NCI-H226 (cell line): ENCODE data around the gene CYP2B6.
"Not testable (repeated sequence)": the region's sequence is repeated elsewhere in the genome, so short reads cannot be mapped to it uniquely, and the experiment has no call there.

Experiments
- DNase-seq: peaks from one replicate; pipeline ENCODE4 v3.0.0-alpha.2; 2015

CYP2B6 gene

DNA sequence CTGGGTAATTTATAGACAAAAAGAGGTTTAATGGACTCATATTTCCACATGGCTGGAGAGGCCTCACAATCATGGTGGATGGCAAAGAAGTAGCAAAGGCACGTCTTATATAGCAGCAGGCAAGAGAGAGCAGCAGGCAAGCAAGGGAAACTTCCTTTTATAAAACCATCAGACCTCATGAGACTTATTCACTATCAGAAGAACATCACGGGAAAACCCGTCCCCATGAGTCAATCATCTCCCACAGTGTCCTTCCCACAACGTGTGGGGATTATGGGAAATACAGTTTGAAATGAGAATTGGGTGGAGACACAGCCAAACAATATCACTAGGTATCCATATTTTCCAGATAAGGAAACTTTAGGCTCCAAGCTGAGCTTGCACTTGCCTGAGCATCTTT, 9.5 kb upstream of the CYP2B6 start:
- no peak for DNase-seq

GRCh38 chr19:40982594-40983101, 8.4 kb upstream of the CYP2B6 start:
- DNase-seq: peak; percentile 46

DNA sequence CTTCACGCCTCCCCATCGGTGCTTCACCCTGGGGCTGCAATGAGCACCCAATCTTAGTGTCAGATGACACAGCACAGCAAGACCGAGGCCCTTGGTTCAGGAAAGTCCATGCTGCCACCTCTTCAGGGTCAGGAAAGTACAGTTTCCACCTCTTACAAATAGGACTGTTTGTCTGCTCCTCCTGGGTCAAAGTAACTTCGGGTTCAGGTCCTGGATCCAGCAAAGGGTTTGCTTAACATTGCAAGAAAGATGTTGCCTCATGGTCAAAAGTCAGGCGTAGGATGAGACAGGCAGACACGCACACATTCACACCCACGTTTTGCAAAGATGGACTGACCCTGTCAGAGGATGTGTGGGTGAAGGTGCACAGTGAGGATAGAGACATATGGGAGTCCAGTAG, 1.6 kb upstream of the CYP2B6 start:
- no peak for DNase-seq

DNA sequence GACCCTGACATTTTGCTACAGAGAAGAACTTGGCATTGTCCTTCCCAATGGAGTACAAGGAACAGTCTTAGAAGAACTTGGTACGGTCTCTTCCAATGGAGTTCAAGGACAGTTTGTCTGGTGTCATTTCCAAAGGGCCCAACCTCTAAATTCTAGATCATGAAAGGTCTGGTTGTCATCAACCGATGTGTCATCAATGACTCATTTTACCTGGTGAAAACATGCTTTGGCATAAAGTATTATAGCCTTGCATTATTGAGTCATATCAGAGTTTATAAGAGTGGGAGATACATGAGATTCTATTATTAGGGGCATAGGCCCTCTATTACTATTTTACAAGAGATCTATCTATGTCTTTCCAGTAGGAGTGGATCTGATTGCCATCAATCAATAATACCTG, 4.3 kb downstream of the CYP2B6 start:
- DNase-seq: no peak

- DNase-seq: not testable (repeated sequence)
These were observed 7.9 kb downstream of the CYP2B6 start for GRCh38 chr19:40999018-40999417.

- DNase-seq: peak; percentile 40
These were observed 9.2 kb downstream of the CYP2B6 start for GRCh38 chr19:41000310-41000737.

GRCh38 chr19:41001243-41001971, 10.3 kb downstream of the CYP2B6 start:
- no peak for DNase-seq

DNA sequence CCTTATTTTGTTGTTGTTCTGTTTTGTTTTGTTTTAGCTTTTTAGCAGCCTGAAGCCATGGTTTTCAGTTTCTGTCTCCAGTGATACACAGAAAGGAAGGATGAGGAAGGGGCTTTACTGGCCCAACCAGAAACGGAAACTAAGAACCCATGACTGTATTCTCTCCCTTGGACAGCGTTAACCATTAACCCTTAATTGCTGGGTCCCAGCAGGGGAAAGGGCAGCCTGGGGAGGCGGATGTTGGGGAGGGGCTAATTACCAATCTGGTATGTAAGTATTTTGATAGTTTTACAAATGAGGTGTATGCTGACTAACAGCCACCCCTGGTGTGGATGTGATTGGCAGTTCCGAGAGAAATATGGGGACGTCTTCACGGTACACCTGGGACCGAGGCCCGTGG, 12.6 kb downstream of the CYP2B6 start:
- not testable (repeated sequence) for DNase-seq

DNA sequence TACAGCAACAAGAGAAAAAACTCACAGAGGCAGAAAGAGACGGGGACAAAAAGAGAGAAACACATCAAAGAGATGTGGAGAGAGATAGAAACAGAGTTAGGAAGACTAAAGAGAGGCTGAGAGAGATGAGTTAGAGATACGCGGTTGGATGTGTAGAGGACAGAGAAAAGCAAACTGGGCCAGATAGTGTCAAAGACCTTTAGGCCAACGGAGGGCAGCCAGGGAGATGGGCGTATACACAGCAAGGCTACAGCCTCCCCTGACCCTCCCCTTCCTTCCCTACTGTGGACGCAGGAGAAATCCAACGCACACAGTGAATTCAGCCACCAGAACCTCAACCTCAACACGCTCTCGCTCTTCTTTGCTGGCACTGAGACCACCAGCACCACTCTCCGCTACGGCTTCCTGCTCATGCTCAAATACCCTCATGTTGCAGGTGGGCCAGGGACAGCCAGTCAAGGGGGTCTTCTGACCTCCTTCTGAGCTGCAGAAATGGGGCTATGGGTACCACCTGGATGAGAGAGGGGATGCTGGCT, 18.7 kb downstream of the CYP2B6 start:
- DNase-seq: no peak

DNA sequence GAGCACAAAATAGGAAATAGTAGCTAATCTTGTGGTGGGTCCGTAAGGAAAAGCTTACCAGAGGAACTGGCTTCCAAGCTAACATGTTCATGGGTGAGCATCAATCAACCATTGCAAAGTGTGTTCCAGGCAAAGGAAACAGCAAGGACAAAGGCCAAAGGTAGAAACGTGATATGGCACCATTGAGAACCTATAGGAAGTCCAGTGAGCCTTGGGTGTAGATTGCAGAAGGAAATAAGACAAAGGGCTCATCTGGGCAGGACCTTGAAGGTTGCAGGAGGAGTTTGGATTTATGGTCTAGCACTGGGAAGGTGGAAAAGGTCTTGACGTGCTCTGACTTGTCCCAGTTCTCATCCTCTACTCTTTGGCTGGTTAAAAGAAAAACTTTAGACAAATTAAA, 22.3 kb downstream of the CYP2B6 start:
- DNase-seq: no peak

DNA sequence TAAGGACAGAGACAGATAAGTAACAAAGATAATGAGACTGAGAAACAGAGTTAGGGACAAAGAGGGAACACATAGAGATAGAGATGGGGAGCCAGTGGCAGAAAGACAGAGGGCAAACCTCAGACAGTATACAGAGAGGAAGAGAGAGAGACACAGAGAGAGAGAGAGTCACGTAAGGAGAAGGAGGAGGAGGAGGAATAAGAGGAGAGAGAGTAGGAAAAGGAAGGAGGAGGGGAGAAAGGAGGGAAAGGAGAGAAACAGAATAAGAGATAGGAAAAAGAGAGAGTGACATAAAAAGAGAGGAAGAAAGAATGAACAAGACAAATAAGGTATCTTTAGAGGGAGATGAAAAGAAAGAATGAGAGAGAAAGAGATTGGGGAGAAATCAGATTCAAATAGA, 23.6 kb downstream of the CYP2B6 start:
- no peak for DNase-seq

DNA sequence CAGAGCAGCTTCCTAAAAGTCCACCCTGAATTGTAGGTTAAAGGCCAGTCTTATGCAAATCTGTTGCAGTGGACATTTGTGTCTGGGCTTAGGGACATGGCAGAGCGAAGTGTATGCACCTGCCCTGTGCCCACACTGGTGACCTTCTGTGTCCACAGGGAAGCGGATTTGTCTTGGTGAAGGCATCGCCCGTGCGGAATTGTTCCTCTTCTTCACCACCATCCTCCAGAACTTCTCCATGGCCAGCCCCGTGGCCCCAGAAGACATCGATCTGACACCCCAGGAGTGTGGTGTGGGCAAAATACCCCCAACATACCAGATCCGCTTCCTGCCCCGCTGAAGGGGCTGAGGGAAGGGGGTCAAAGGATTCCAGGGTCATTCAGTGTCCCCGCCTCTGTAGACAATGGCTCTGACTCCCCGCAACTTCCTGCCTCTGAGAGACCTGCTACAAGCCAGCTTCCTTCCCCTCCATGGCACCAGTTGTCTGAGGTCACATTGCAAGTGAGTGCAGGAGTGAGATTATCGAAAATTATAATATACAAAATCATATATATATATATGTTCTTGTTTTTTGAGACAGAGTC, 25.5 kb downstream of the CYP2B6 start:
- DNase-seq: no peak

DNA sequence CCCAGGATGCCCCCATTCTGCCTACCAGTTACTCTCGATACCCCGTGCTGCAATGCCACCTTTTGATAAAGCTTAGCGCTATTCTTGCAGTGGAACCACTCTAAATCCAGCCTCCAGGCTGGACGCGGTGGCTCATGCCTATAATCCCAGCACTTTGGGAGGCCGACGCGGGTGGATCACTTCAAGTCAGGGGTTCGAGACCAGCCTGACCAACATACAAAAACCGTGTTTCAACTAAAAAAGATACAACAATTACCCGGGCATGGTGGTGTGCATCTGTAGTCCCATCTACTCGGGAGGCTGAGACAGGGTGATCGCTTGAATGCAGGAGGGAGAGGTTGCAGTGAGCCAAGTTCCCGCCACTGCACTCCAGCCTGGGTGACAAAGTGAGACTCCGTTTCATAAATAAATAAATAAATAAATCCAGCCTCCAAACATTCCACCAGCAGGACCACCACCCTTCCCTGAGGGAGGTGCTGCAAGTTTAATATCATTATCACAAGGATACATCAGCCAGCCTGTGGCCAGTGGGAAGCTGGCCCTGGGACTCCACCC, 27.7 kb downstream of the CYP2B6 start:
- no peak for DNase-seq

GRCh38 chr19:41019346-41019745, 28.3 kb downstream of the CYP2B6 start:
- DNase-seq: no peak

GRCh38 chr19:41023193-41023592, 32.1 kb downstream of the CYP2B6 start:
- no peak for DNase-seq

GRCh38 chr19:41025411-41025810, 34.3 kb downstream of the CYP2B6 start:
- no peak for DNase-seq

DNA sequence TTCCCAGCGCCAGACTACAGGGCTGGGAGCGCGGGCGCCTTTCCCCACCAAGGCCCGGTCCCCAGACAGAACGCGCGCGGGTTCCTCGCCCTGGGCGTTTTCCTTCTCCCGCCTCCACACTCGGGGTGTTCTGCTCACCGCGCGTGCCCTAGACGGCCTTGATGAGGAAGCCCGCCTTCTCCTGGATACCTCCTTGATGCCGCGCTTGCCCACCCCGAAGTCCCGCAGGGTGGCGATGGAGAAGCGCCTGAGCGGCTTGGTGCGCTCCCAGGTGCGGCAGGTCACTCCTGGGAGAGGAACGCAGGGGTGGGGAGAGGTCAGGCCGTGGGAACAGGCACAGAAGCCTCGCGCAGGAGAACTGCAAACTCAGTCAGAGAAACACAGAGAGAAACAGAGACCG, 34.8 kb downstream of the CYP2B6 start:
- no peak for DNase-seq

GRCh38 chr19:41027273-41027967, 36.3 kb downstream of the CYP2B6 start:
- no peak for DNase-seq

GRCh38 chr19:41029524-41030432, 38.7 kb downstream of the CYP2B6 start:
- DNase-seq: no peak

DNA sequence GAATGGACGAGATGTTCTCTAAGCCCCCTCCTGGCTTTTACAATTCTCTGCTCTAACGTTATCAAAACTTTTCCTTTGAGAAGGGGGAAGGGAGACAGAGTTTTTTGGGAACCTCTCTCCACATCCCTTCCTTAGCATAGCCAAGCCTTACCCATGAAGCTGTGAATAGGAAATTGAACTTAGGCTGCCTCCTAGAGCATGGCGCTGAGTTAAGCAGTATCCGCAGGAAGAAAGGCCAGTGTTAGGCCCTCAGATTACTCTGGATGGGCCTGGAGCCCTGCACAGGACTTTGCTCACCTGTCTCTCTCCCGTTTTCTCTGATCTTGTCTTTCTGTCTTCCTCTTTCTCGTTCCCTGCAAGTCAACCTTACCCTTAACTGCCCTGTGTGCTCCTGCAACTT, 39.6 kb downstream of the CYP2B6 start:
- no peak for DNase-seq

DNA sequence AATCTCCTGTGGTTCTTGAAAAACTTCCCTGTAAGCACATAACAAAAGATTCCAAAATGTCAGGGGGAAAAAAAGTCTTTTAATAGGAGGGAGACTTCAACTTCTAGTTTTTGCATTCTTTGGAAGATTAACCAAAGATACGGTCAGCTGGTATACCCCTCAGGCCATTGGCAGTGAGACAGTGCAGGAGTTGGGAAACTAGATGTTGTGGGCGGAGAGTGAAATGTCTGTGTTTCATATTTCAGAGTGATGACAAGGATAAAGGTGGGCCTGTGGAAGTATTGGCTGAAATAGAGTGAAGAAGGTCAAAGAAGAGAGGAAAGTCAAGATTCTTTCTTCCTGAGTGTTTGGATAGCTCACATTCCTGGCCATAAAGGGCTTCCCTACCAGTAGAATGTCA, 40.8 kb downstream of the CYP2B6 start:
- DNase-seq: peak; percentile 20

DNA sequence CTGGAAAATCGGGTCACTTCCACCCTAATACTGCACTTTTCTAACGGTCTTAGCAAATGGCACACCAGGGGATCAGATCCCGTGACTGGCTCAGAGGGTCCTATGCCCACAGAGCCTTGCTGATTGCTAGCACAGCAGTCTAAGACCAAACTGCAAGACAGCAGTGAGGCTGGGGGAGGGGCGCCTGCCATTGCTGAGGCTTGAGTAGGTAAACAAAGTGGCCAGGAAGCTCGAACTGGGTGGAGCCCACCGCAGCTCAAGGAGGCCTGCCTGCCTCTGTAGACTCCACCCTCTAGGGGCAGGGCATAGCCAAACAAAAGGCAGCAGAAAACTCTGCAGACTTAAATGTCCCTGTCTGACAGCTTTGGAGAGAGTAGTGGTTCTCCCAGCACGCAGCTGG, 42.2 kb downstream of the CYP2B6 start:
- not testable (repeated sequence) for DNase-seq
